HG02798 (cell line): Measurements from ENCODE around the gene ARMH2.

Experiments used
- ATAC-seq: cut with Tn5 transposase; IDR thresholded peaks from one replicate; pipeline ENCODE4 v1.9.1; 2021; ENCODE audit warnings: mild to moderate bottlenecking; ENCODE audit not compliant: unreplicated experiment, poor library complexity

The ARMH2 gene

DNA sequence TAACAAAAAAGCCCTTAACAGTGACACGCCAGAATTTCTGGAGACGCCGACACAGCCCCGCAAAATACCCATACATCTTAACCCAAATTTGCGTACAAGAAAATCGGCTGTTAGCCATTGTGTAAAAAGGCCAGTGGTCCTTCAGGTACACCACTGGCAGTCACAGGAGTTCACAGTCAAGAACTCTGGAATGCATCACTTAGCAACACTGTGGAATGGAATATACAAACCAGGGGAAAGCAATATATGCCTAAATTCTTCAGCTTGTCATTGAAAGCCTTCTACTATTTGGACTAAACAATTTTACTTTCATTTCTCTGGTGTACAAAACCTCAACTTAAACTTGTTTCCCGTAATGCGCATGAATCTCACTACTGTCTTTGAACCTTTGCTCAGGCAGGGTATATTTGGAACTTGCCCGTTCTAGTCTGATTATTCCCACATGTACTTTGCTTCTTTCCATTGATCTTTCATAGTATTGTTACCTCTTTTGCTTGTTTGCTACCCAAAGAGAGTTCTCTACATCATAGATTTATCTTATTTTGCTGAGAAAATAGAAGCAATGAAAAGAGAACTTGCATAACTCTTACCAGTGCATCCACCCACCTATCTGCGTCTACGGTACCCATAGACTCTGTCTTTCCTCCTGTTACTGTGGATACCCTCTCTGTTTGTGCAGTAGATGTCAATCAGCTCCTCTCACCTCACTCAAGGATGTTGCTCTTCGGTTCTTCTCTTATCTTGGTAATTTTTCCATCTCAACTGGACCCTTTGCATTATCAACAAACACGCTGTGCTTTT is at the start of gene ARMH2:
Gene ARMH2, minus strand, starts transcription at position 178 of the 801 bp plus-strand sequence. Its CDS starts 60 bp downstream, at position 118.
- ATAC-seq = no peak

DNA sequence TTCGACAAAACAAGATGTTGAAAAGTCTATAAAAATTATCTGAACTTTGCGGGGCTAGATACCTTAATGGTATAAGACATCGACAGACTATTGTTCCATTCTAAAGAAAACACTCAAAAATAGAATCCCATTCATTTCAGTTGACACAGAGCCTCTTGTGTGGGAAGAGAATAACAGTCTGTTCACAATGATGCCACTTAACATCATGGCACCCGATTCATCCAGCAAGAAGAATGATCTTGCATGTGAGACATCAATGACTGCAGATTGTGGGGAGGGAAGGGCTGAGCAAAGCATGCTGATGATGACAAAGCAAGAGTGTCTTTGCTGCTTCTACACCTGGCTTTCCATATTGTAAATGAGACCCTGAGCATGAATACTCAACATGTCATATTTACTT is 49.7 kb upstream of the ARMH2 start:
- ATAC-seq = no peak

- no peak for ATAC-seq
Observed at GRCh38 chr6:24847402-24847801, 48.7 kb upstream of the ARMH2 start.

DNA sequence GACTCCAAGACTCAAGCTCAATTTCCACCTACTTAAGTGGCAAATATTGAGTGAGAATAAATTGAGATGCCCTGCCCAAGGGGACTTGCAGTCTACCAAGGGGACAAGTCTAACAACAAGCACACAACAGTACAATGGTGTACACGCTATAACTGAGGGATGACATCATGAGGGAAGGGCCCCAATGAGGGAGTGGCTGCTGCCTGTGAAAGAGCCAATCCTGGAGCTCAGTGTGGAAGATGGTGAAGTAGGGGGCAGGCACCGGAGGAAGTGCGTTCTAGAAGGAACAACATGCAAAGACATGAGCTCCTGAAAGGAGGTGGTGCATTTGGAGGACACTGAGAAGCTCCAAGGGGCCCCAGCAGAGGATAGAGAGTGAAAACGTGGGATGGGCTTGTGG is 46.9 kb upstream of the ARMH2 start:
- no peak for ATAC-seq

DNA sequence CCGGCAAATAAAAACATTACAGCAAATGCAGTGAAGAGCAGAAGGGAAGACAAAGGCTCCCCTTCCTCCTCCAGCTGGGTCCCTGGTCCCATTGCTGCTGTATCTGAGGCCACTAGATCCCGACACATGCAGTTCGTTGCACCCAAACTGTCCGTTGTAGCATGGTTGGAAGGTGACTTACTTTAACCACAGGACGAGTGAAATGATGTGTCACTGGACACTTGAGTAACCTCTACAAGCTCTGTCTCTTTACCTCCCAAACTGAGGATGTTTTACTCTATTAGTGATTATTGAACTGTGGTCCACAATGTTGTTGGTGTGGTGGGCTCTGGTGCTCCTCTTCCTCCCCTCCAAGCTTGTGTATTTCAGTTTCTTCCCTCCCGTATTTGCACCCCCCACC is 46.2 kb upstream of the ARMH2 start:
- no peak for ATAC-seq

- no peak for ATAC-seq
Observed at GRCh38 chr6:24844061-24844460, 45.3 kb upstream of the ARMH2 start.

- no peak for ATAC-seq
Observed at GRCh38 chr6:24840187-24840586, 41.5 kb upstream of the ARMH2 start.

- no peak for ATAC-seq
Observed at GRCh38 chr6:24838994-24839393, 40.3 kb upstream of the ARMH2 start.

DNA sequence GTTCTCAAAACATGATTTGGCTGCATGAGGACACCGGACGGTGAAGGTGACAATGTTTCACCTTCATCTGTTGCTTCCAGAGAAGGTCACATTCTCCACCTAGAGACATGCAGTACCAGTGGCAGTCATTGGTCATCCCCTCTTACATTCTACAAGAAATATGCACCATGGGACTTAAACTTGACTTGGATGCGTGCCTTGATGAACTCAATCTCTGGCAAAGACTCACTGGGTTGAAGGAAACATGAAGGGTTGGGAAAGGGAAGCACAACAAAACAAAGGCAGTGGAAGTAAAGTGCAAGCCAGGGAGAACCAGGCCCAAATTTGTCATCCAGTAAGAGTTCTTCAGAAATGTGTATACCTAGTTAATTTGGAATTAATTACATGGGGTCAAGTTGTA is 39.4 kb upstream of the ARMH2 start:
- no peak for ATAC-seq

DNA sequence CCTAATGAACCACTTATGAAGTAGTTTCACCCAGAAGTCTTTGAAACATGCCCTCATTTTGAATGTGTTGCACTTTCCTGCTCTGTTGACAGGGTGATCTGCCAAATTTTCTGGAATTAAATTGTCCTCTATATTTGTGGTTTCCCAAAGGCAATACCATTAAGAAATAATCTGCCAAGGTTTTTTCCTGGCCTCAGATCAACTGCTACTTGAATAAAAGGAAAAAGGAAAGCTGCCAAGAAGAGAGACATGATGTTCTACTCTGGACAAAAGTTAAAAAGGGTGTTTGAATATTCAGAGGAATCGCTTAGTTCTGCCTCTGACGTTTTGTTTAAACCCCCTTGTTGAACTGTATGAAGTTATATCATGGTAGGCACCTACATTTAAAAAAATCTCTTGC is 37.4 kb upstream of the ARMH2 start:
- no peak for ATAC-seq

GRCh38 chr6:24833711-24834386 is 35.1 kb upstream of the ARMH2 start:
- no peak for ATAC-seq

DNA sequence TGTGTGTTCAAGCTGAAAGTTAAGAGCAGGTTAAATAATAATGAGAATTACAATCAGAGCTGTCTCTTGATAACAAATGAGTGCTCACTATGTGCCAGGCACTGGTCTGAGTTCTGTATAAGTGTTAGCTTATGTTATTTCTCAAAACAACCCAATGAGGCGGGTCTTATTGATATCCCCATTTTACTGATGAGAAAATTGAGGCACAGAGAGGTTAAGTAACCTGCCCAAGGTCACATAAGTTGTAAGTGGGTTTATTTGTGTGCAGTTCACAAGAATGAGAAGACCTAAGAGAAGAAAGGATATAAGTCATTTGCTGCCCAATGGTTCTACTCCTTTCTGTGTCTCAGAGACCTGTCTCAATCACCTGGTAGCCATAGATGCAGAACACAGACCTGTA is 34.1 kb upstream of the ARMH2 start:
- ATAC-seq = no peak

DNA sequence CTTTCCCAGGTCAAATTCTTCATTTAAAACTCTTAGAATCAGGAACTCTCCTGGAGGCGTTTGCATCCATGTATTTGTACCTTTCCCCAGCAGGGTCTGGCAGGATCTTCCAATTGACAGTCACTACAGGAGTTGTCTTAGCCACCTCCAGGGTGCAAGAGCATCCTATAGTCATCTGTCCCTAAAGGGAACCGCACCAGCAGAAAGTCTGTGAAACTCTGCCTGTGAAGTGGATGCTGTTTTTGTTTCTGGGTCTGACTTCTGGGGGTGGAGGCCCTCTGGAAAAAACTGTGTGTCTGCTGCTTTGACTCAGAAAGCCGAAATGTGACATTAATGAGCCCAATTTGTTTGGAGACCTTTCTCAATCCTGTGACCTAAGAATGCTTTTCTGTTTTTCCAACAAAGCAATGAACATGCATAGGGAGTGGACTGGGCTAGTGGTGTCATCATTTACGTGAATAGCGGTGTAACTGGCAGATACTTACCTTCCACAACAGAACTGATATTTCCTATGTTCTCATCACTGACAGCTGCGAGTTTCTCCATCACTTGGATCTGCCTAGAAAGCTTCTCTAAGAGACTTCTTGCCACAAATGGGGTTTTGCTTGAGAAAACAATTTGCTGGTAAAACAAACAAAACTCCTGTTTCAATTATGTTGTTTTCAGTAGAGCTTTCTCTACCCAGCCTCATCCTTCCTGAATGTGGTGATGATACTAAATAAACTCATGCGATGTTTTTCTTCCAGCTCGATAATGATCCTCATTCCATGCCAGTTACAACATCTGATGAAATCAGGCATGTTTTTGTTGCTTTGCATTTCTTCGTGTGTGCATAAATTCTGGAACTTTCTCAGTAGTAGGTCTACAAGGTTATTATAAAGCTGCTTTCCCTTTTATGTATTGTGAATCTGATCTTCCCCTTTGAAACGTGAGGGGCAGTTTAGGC is 33.3 kb upstream of the ARMH2 start:
- no peak for ATAC-seq

DNA sequence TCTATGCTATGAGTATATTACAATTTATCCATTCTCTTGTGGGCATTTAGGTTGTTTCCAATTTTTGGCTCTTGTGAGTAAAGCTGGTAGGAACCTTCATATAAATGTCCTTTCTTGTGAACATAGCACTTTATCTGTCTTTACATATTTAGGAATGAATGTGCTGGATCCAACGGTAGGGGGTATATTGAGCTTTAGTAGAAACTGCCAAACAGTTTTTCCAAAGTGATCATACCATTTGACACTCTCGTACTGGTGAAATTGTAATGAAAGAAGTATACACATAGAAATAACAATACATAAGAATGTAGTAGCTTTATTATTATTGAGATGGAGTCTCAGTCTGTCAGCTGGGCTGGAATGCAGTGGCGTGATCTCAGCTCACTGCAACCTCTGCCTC is 30.9 kb upstream of the ARMH2 start:
- no peak for ATAC-seq

DNA sequence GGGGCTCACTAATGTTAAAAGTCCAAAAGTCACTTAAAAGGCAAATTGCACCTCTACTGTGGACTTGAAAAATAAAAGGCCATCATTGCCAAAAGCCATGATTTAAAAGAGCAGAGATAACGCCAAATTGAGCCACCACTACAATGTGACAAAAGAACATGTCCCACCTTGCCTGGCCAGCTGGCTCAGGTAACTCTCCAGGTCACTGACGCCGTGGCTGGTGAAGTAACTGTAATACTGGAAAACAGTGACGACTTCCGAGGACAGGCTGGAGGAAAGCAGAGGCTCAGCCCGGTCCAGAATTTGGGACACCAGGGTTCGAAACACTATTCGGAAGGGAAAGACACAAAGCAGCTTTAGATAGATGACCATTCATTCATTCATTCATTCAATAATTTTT is 29.3 kb upstream of the ARMH2 start:
- no peak for ATAC-seq

DNA sequence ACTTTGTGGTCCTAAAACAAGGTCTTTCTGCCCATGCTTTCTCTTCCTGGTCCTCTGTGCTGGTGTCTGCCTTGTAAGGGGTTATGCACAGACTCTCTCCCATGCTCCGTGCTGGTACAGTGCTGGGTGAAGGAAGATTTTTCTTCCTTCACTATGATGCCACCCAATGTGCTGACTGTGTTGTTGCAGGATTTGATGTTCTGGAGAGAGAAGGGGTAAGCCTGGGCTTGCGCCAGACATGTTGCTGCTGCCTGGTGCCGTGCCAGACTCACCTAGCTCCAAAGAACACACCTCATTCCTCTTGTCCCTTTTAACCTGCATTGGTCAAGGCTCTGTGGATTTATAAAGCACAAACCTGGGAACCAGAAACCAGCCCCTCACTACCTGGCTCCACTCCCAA is 28.4 kb upstream of the ARMH2 start:
- no peak for ATAC-seq

DNA sequence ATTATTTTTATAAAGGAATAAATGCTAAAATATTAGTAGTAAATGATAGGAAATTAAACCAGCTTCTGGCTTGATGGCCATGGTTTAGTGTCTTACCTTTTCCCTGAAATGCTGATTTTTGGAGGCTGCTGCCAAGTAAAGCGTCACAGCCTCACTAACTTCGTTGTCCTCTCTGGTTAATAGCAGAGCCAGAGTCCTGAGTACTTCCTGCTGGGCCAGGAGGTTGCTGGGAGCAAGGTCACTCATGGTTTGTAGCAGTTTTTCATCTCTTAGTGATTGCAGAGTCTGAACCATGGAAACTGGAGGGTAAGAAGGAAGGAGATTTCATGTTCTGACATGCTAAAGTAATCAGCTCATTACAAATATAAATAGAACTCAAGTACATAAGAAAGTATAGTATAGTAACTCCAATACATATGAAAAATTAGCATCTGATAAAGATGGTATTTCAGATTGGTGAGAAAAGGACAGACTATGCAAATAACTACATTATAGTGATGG is 26.5 kb upstream of the ARMH2 start:
- ATAC-seq = no peak

- ATAC-seq = no peak
Observed at GRCh38 chr6:24824142-24824938, 25.6 kb upstream of the ARMH2 start.

DNA sequence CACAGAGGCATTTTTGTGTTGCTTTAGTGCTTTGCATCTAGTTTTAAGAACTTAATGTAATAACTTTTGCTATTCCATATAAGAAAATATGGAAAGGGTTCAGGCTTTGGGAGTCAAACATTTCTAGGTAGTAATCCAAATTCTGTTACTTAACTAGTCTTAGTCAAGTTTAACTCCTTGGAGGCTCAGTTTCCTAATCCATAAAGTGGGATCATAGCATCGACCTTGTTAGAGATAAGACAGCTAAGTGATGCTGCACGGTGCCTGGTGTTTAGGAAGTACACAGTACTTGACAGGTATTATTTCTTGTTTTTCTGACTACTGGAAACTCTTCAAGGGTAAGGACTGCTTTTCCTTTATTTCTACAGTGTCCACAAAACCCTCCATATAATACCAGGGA is 24.5 kb upstream of the ARMH2 start:
- no peak for ATAC-seq

DNA sequence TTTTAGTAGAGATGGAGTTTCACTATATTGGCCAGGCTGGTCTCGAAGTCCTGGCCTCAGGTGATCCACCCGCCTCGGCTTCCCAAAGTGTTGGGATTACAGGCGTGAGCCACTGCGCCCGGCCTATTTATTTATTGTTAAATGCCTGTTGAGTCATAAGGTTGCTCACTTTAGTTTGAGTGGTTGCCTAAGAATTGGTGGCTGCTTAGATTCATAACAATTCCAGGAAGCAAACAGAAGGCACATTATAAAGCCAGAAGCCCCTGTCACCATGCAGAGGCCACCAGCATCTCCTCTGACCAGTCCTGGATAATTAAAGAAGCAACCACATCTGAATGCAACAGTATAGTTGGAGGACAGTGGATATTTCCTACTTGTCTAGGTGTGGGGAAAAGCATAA is 24.0 kb upstream of the ARMH2 start:
- no peak for ATAC-seq
